ENCODE data around the gene ZBTB32. TPM values are rescaled to one million over a fixed set of nuclear protein-coding genes. Genes with fewer than 3 reads are reported as not detected.

Gene ZBTB32
- total RNA-seq, 2 experiments from 2014 or later, result 2.2 to 3.3 TPM

- no peaks in the 10 kb centered on the region for H3K9me3 Mint-ChIP-seq
- DNase-seq, result no peak
- no peaks in the 10 kb centered on the region for H3K27me3 Mint-ChIP-seq
- no peak overlapping the region for H3K4me3 Mint-ChIP-seq
- H3K4me3 ChIP-seq (ENCODE audit: low read length), result no peak overlapping the region
- peaks cover 99% of the 10 kb centered on the region for H3K36me3 ChIP-seq (ENCODE audit: insufficient read depth, low read length)
- CTCF ChIA-PET, result no interaction called here
- H3K9me3 ChIP-seq (ENCODE audit: control insufficient read depth in 1 of 2, insufficient read depth in 1 of 2, low read length in 2 of 2), result no peaks in the 10 kb centered on the region
- H3K27ac Mint-ChIP-seq, result no peak overlapping the region
- POLR2A ChIA-PET, result interaction anchor here (0.6 to 1.3 kb wide), 3 partner anchors 10 to 12 kb away, joined by 3 to 5 read pairs (median 4); no protein-coding TSS in a partner anchor
- intact Hi-C loops (cut with DNase I, micrococcal nuclease), result no loop called here
- ATAC-seq (ENCODE audit: poor library complexity), result no peak
- no peak for TF ChIP-seq CTCF (IDR thresholded peaks at IDR 0.05)
- H3K4me1 ChIP-seq (ENCODE audit: insufficient read depth, low read length), result no peaks in the 10 kb centered on the region
- H3K27me3 ChIP-seq (ENCODE audit: control insufficient read depth in 1 of 2, insufficient read depth in 2 of 2, low read length in 2 of 2), result no peaks in the 10 kb centered on the region
- H3K27ac ChIP-seq (ENCODE audit: low read depth in 1 of 2, low read length in 2 of 2), result no peak overlapping the region
- no peaks in the 10 kb centered on the region for H3K4me1 Mint-ChIP-seq (ENCODE audit: low read depth)
- H3K36me3 Mint-ChIP-seq (ENCODE audit: low read depth), result peaks cover 84% of the 10 kb centered on the region
Measured at GRCh38 chr19:35727956-35728706, 23.8 kb downstream of the ZBTB32 start.

DNA sequence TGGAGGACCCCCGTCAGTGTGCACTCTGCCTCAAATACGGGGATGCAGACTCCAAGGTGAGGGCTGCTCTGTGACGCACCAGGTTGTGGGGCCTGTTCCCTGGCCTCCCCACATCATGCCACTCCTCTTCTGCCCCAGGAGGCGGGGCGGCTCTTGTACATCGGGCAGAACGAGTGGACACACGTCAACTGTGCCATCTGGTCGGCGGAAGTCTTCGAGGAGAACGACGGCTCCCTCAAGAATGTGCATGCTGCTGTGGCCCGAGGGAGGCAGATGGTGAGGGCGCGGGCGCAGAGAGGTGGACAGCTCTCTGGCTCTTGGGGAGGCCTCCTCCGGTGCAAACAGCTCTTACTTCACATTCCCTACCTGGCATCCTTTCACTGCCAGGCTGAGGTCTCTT lies 24.7 kb downstream of the ZBTB32 start:
- no peak overlapping the region for H3K4me3 Mint-ChIP-seq
- no peaks in the 10 kb centered on the region for H3K9me3 Mint-ChIP-seq
- Histone ChIP-seq H3K9me3 (ENCODE audit: control insufficient read depth in 1 of 2, insufficient read depth in 1 of 2, low read length in 2 of 2) (no peaks in the 10 kb centered on the region), H3K36me3 (ENCODE audit: insufficient read depth, low read length) (peaks cover 98% of the 10 kb centered on the region), H3K27me3 (ENCODE audit: control insufficient read depth in 1 of 2, insufficient read depth in 2 of 2, low read length in 2 of 2) (no peaks in the 10 kb centered on the region), H3K4me1 (ENCODE audit: insufficient read depth, low read length) (no peaks in the 10 kb centered on the region), H3K27ac (ENCODE audit: low read depth in 1 of 2, low read length in 2 of 2) (no peak overlapping the region), H3K4me3 (ENCODE audit: low read length) (no peak overlapping the region)
- peaks cover 2% of the 10 kb centered on the region for H3K4me1 Mint-ChIP-seq (ENCODE audit: low read depth)
- no peaks in the 10 kb centered on the region for H3K27me3 Mint-ChIP-seq
- CTCF ChIA-PET, result no interaction called here
- no peak for ATAC-seq (ENCODE audit: poor library complexity)
- TF ChIP-seq CTCF (IDR thresholded peaks at IDR 0.05), result no peak
- no peak for DNase-seq
- no peak overlapping the region for H3K27ac Mint-ChIP-seq
- POLR2A ChIA-PET, result interaction anchor here (1.3 kb wide), 1 partner anchor 11 kb away, joined by 4 read pairs; no protein-coding TSS in a partner anchor
- H3K36me3 Mint-ChIP-seq (ENCODE audit: low read depth), result peaks cover 82% of the 10 kb centered on the region
- intact Hi-C loops (cut with DNase I, micrococcal nuclease), result no loop called here

- no peaks in the 10 kb centered on the region for H3K4me1 ChIP-seq (ENCODE audit: insufficient read depth, low read length)
Measured at GRCh38 chr19:35729763-35730162, 25.4 kb downstream of the ZBTB32 start.

More at GRCh38 chr19:35729763-35730162, 25.4 kb downstream of the ZBTB32 start:
- Histone ChIP-seq H3K27ac (ENCODE audit: low read depth in 1 of 2, low read length in 2 of 2) (no peak overlapping the region), H3K36me3 (ENCODE audit: insufficient read depth, low read length) (peaks cover 94% of the 10 kb centered on the region), H3K4me3 (ENCODE audit: low read length) (no peak overlapping the region), H3K27me3 (ENCODE audit: control insufficient read depth in 1 of 2, insufficient read depth in 2 of 2, low read length in 2 of 2) (no peaks in the 10 kb centered on the region), H3K9me3 (ENCODE audit: control insufficient read depth in 1 of 2, insufficient read depth in 1 of 2, low read length in 2 of 2) (no peaks in the 10 kb centered on the region)
- no peak for TF ChIP-seq CTCF (IDR thresholded peaks at IDR 0.05)
- ATAC-seq (ENCODE audit: poor library complexity) (no peak), DNase-seq (no peak)
- Mint-ChIP-seq H3K27ac (no peak overlapping the region), H3K9me3 (no peaks in the 10 kb centered on the region), H3K4me1 (ENCODE audit: low read depth) (peaks cover 10% of the 10 kb centered on the region), H3K27me3 (no peaks in the 10 kb centered on the region), H3K4me3 (no peak overlapping the region), H3K36me3 (ENCODE audit: low read depth) (peaks cover 82% of the 10 kb centered on the region)
- intact Hi-C loops (cut with DNase I, micrococcal nuclease), result no loop called here
- POLR2A ChIA-PET, result interaction anchor here (1.3 to 1.8 kb wide), 2 partner anchors 11 kb away, joined by 4 to 5 read pairs; no protein-coding TSS in a partner anchor
- CTCF ChIA-PET, result no interaction called here

Measured in CD4-positive, alpha-beta T cell (primary cell).